Keratinocyte (primary cell): ENCODE measurements around the gene POC5.
"Not testable (repeated sequence)": the region's sequence is repeated elsewhere in the genome, so short reads cannot be mapped to it uniquely, and the experiment has no call there.

Source experiments
- EZH2 ChIP-seq: IDR thresholded peaks from one replicate; pipeline ENCODE4 v1.6.1; 2012; ENCODE audit warnings: inconsistent platforms, mild to moderate bottlenecking, low read length, moderate library complexity
- TF ChIP-seq, protein P1 (sequence below), 3 experiments: IDR thresholded peaks in 1 of 3; conservative IDR thresholded peaks in 1 of 3; optimal IDR thresholded peaks in 1 of 3; 2 replicates in 2 of 3; 3 replicates in 1 of 3; pipeline versions ENCODE3 to v1.5.1; 2011; ENCODE audit warnings: low read length in 3 of 3, mild to moderate bottlenecking in 3 of 3, moderate library complexity in 2 of 3, control low read depth in 1 of 3, inconsistent platforms in 1 of 3; ENCODE audit not compliant: insufficient read depth in 2 of 3; ENCODE audit errors: extremely low read depth in 1 of 3

DNA sequence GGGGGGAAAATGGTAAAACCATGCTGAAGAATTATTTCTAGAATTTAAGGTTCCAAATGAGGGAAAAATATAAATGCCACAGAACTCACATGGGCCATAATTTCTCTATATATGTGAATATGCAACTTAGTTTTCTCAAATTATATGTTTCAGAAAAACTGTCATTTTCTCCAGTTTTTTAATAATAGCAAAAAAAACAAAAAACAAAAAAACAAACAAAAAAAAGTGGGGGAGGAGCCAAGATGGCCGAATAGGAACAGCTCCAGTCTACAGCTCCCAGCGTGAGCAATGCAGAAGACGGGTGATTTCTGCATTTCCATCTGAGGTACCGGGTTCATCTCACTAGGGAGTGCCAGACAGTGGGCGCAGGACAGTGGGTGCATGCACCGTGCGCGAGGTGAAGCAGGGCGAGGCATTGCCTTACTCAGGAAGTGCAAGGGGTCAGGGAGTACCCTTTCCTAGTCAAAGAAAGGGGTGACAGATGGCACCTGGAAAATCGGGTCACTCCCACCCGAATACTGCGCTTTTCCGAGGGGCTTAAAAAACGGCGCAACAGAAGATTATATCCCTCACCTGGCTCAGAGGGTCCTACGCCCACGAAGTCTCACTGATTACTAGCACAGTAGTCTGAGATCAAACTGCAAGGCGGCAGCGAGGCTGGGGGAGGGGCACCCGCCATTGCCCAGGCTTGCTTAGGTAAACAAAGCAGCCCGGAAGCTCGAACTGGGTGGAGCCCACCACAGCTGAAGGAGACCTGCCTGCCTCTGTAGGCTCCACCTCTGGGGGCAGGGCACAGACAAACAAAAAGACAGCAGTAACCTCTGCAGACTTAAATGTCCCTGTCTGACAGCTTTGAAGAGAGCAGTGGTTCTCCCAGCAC lies 21.5 kb downstream of the POC5 start:
- TF ChIP-seq, protein P1, sequence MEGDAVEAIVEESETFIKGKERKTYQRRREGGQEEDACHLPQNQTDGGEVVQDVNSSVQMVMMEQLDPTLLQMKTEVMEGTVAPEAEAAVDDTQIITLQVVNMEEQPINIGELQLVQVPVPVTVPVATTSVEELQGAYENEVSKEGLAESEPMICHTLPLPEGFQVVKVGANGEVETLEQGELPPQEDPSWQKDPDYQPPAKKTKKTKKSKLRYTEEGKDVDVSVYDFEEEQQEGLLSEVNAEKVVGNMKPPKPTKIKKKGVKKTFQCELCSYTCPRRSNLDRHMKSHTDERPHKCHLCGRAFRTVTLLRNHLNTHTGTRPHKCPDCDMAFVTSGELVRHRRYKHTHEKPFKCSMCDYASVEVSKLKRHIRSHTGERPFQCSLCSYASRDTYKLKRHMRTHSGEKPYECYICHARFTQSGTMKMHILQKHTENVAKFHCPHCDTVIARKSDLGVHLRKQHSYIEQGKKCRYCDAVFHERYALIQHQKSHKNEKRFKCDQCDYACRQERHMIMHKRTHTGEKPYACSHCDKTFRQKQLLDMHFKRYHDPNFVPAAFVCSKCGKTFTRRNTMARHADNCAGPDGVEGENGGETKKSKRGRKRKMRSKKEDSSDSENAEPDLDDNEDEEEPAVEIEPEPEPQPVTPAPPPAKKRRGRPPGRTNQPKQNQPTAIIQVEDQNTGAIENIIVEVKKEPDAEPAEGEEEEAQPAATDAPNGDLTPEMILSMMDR (optimal IDR thresholded peaks at IDR 0.05 in 1 of 3, IDR thresholded peaks at IDR 0.05 in 1 of 3, conservative IDR thresholded peaks at IDR 0.05 in 1 of 3; ENCODE audit: extremely low read depth in 1 of 3, insufficient read depth in 2 of 3, low read length in 3 of 3), result not testable (repeated sequence)
- TF ChIP-seq EZH2, result not testable (repeated sequence)
